Lung (tissue), 12 donors: ENCODE results near the gene COL12A1. TPM values are rescaled to one million over a fixed set of nuclear protein-coding genes. Genes with fewer than 3 reads are reported as not detected.

Experiments
- ATAC-seq: fragments of 200-7000 bp; cut with Tn5 transposase; one replicate; pipeline ENCODE4 v1.9.1; 2020; ENCODE audit warnings: moderate number of reproducible peaks; ENCODE audit not compliant: insufficient read depth, low FRiP score
- DNase-seq, 3 donors: peaks; one replicate each; pipeline ENCODE4 v3.0.0-alpha.2; 2013 to 2017
- H3K27ac ChIP-seq, 2 donors: one replicate each; pipeline ENCODE4 v1.5.1; 2013; ENCODE audit warnings: mild to moderate bottlenecking in 2 of 2, moderate library complexity in 2 of 2, control low read depth in 1 of 2, inconsistent platforms in 1 of 2, low read depth in 1 of 2, low read length in 1 of 2
- H3K27me3 ChIP-seq, 3 donors: one replicate each; pipeline ENCODE4 v1.5.1; 2013; ENCODE audit warnings: low read length in 2 of 3; ENCODE audit not compliant: control insufficient read depth in 3 of 3, insufficient read depth in 3 of 3
- H3K36me3 ChIP-seq, 4 donors: one replicate each; pipeline ENCODE4 v1.5.1; 2013; ENCODE audit warnings: low read length in 4 of 4, mild to moderate bottlenecking in 1 of 4, moderate library complexity in 1 of 4; ENCODE audit not compliant: control insufficient read depth in 4 of 4, insufficient read depth in 4 of 4
- H3K4me1 ChIP-seq, 5 donors: one replicate each; pipeline ENCODE4 v1.5.1; 2013; ENCODE audit warnings: low read length in 5 of 5, mild to moderate bottlenecking in 2 of 5, moderate library complexity in 1 of 5; ENCODE audit not compliant: control insufficient read depth in 5 of 5, insufficient read depth in 5 of 5
- H3K4me3 ChIP-seq: one replicate; pipeline ENCODE4 v1.5.1; 2013; ENCODE audit warnings: mild to moderate bottlenecking, control low read depth, moderate library complexity
- H3K9ac ChIP-seq, 2 donors: one replicate each; pipeline ENCODE4 v1.5.1; 2013; ENCODE audit warnings: low read length in 2 of 2, control low read depth in 1 of 2; ENCODE audit not compliant: insufficient read depth in 1 of 2
- H3K9me3 ChIP-seq, 4 donors: one replicate each; pipeline ENCODE4 v1.5.1; 2013; ENCODE audit warnings: low read length in 3 of 4, mild to moderate bottlenecking in 1 of 4, moderate library complexity in 1 of 4; ENCODE audit not compliant: control insufficient read depth in 4 of 4, insufficient read depth in 3 of 4
- WGBS, 2 donors: extraction: QIAGEN DNeasy Blood & Tissue Kit; methylation state at CpG; one replicate each; pipeline ENCODE4 v1.1.7; 2013; 5-methylcytosine and 5-hydroxymethylcytosine counted together
- polyA plus RNA-seq, 2 donors: library from polyadenylated mRNA; stranded (reverse); fragments of 200-250 nt; gene quantifications; one replicate each; pipeline ENCODE4 v1.2.1, GENCODE V29; 2013
- total RNA-seq, 2 donors: library from RNA; depleted of rRNA in 1 of 2; stranded (reverse); fragments of >200 nt in 1 of 2; gene quantifications; one replicate each; pipeline ENCODE4 v1.2.1, GENCODE V29; 2014 to 2021
- TF ChIP-seq, protein P1 (sequence below): IDR thresholded peaks from 2 replicates; pipeline ENCODE4 v1.5.1; 2012; ENCODE audit warnings: mild to moderate bottlenecking; ENCODE audit errors: control extremely low read depth, extremely low read depth
- donor health status: control.
- donor health status: control.
- donor health status: Bipolar disorder and iron deficiency.
- donor health status: healthy.
- donor health status: DM: yes; HTN: yes; CAD: no.

Gene COL12A1
- total and polyA plus RNA-seq, 4 donors: 10.6 to 75.7 (median 29.7) TPM

DNA sequence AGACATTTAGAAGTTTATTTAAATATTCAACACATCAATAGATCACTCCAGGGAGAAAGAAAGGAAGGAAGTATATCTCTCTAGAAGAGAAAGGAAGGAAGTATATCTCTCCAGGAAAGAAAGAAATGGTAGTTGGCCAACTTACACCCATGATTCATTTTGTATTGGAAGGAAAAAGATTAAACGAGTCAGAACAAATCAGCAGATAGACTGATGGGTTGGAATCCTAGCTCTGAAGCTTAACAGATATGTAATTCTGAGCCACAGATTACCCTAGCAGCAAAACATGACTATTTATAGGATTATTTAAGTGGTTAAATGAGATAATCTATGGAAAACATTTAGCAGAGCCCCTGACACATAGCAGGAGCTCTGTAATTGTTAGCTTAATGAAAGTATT, 27.1 kb downstream of the COL12A1 start:
- DNase-seq: no peak
- peaks cover 0 to under 1% (median 0%) of the 10 kb centered on the region in 4 donors for H3K36me3 ChIP-seq
- no peaks in the 10 kb centered on the region for H3K27me3 ChIP-seq
- TF ChIP-seq, protein P1, sequence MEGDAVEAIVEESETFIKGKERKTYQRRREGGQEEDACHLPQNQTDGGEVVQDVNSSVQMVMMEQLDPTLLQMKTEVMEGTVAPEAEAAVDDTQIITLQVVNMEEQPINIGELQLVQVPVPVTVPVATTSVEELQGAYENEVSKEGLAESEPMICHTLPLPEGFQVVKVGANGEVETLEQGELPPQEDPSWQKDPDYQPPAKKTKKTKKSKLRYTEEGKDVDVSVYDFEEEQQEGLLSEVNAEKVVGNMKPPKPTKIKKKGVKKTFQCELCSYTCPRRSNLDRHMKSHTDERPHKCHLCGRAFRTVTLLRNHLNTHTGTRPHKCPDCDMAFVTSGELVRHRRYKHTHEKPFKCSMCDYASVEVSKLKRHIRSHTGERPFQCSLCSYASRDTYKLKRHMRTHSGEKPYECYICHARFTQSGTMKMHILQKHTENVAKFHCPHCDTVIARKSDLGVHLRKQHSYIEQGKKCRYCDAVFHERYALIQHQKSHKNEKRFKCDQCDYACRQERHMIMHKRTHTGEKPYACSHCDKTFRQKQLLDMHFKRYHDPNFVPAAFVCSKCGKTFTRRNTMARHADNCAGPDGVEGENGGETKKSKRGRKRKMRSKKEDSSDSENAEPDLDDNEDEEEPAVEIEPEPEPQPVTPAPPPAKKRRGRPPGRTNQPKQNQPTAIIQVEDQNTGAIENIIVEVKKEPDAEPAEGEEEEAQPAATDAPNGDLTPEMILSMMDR: no peak
- no peak for ATAC-seq
- H3K9ac ChIP-seq: no peak overlapping the region
- no peaks in the 10 kb centered on the region for H3K9me3 ChIP-seq
- 54 to 62% methylated on average over 1 of the region's 1 CpG for WGBS, 2 donors
- H3K4me3 ChIP-seq: no peak overlapping the region
- H3K27ac ChIP-seq: no peak overlapping the region
- H3K4me1 ChIP-seq: no peaks in the 10 kb centered on the region

DNA sequence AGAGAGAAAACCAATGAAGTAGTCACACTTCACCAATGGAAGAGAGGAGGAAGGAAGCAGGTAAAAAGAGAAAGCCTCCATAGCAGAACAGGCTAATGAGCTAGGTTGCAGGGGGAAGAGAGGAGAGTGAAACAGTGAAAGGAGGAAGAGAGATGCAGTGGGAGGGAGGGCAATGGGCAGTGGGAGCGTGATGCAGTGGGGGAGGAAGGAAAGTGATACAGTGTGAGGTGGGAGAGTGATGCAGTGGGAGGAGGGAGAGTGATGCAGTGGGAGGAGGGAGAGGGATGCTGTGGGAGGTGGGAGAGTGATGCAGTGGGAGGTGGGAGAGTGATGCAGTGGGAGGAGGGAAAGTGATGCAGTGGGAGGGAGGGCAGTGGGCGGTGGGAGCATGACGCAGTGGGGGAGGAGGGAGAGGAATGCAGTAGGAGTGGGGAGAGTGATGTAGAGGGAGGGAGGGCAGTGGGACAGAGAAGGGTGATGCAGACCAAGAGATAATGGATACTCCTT, 29.7 kb downstream of the COL12A1 start:
- DNase-seq (no peak), ATAC-seq (no peak)
- Histone ChIP-seq H3K4me1 (peaks cover 0 to 14% (median 2%) of the 10 kb centered on the region in 5 donors), H3K27me3 (no peaks in the 10 kb centered on the region), H3K9ac (no peak overlapping the region), H3K36me3 (no peaks in the 10 kb centered on the region), H3K9me3 (no peaks in the 10 kb centered on the region), H3K4me3 (no peak overlapping the region), H3K27ac (no peak overlapping the region)
- TF ChIP-seq, protein P1: no peak
- 88 to 92% methylated on average over 3 of the region's 3 CpGs for WGBS, 2 donors

DNA sequence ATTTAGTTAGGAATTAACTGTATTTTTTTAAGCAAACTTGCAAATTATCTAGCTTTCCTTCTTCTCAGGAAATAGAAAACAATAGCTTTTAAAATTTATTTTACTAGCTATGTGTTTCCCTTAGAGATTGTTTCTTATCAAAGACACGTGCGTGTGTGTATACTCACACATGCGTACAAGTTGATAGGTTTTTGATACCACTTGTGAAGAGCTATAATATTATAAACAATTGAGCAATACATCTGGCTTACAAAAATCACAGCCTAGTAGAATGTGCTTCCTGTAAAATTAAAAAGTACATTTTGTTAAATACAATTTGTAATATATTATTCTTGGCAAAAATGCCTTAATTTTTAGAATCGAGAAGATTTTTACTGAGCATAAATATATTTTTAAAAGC, 33.9 kb downstream of the COL12A1 start:
- H3K27ac ChIP-seq: no peak overlapping the region
- TF ChIP-seq, protein P1: no peak
- H3K4me1 ChIP-seq: peaks cover 0 to 38% (median 4%) of the 10 kb centered on the region in 5 donors
- H3K4me3 ChIP-seq: no peak overlapping the region
- no peaks in the 10 kb centered on the region for H3K27me3 ChIP-seq
- peak in 2 of 3 donors; percentile 74 to 76 for DNase-seq
- 70 to 75% methylated on average over 4 of the region's 4 CpGs for WGBS, 2 donors
- H3K36me3 ChIP-seq: no peaks in the 10 kb centered on the region
- ATAC-seq: no peak
- no peak overlapping the region for H3K9ac ChIP-seq
- H3K9me3 ChIP-seq: no peaks in the 10 kb centered on the region

DNA sequence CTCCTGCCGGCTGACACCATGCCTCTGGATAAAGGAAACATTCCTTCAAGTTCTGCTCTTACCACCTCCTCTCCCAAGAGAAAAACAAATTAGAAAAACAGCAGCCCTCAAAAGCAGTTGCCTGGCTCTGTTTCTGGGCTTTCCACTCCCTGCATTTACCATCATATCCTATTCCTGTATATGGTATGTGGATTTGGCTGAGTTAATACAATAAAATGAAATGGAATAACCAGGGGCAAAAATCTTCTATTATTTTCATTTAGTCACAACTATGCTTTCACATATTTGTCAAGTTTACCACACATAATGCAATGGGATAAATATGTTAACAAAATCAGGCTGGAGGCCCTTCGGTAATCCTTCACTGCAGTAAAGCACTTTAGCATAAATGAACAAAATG, 34.3 kb downstream of the COL12A1 start:
- no peaks in the 10 kb centered on the region for H3K9me3 ChIP-seq
- no peak overlapping the region for H3K9ac ChIP-seq
- ATAC-seq: no peak
- H3K27me3 ChIP-seq: no peaks in the 10 kb centered on the region
- WGBS, 2 donors: 89% methylated on average over 2 of the region's 2 CpGs
- H3K4me3 ChIP-seq: no peak overlapping the region
- TF ChIP-seq, protein P1: no peak
- peaks cover 0 to 38% (median 4%) of the 10 kb centered on the region in 5 donors for H3K4me1 ChIP-seq
- peak in 2 of 3 donors; percentile 19 to 32 for DNase-seq
- H3K36me3 ChIP-seq: no peaks in the 10 kb centered on the region
- H3K27ac ChIP-seq: peak overlapping the region in 1 of 2 donors; percentile 60
